Hepatocyte (in vitro differentiated cells): ENCODE measurements around the gene NCBP2. TPM values are rescaled to one million over a fixed set of nuclear protein-coding genes. Genes with fewer than 3 reads are reported as not detected.

Source experiments
- DNase-seq: peaks from one replicate; pipeline ENCODE4 v3.0.0-alpha.2; 2016; ENCODE audit warnings: low spot score
- H2AFZ ChIP-seq: fragments of 200-600 bp; sonication (generic); 2 replicates; pipeline ENCODE4 v1.6.0; 2016; ENCODE audit warnings: antibody characterized with exemption, mild to moderate bottlenecking
- H3K27ac ChIP-seq: fragments of 200-600 bp; sonication (generic); 2 replicates; pipeline ENCODE4 v1.5.1; 2016; ENCODE audit warnings: mild to moderate bottlenecking
- H3K27me3 ChIP-seq: fragments of 200-600 bp; sonication (generic); 2 replicates; pipeline ENCODE4 v1.6.1; 2016
- H3K36me3 ChIP-seq: fragments of 200-600 bp; sonication (generic); replicated peaks from 2 replicates; pipeline ENCODE4 v1.5.1; 2016; ENCODE audit warnings: low read depth; ENCODE audit not compliant: insufficient read depth
- H3K4me1 ChIP-seq: fragments of 200-600 bp; sonication (generic); 2 replicates; pipeline ENCODE4 v1.5.1; 2016; ENCODE audit warnings: mild to moderate bottlenecking, moderate library complexity; ENCODE audit not compliant: insufficient read depth
- H3K4me2 ChIP-seq: fragments of 200-600 bp; sonication (generic); 2 replicates; pipeline ENCODE4 v1.6.0; 2016
- H3K4me3 ChIP-seq: fragments of 200-600 bp; sonication (generic); 2 replicates; pipeline ENCODE4 v1.5.1; 2016; ENCODE audit warnings: mild to moderate bottlenecking
- H3K79me2 ChIP-seq: fragments of 200-600 bp; sonication (generic); 2 replicates; pipeline ENCODE4 v1.6.0; 2017; ENCODE audit warnings: mild to moderate bottlenecking
- H3K9me2 ChIP-seq: fragments of 200-600 bp; sonication (generic); replicated peaks from 2 replicates; pipeline ENCODE4 v1.6.0; 2017; ENCODE audit warnings: mild to moderate bottlenecking; ENCODE audit not compliant: insufficient read depth
- H3K9me3 ChIP-seq: fragments of 200-600 bp; sonication (generic); 2 replicates; pipeline ENCODE4 v1.5.1; 2016; ENCODE audit warnings: low read depth, mild to moderate bottlenecking
- H4K20me1 ChIP-seq: fragments of 200-600 bp; sonication (generic); 2 replicates; pipeline ENCODE4 v1.6.0; 2016; ENCODE audit warnings: mild to moderate bottlenecking; ENCODE audit not compliant: insufficient read depth, poor library complexity, severe bottlenecking
- CTCF ChIP-seq: fragments of 200-600 bp; sonication (generic); IDR thresholded peaks from 2 replicates; pipeline ENCODE4 v1.5.1; 2016; ENCODE audit warnings: antibody characterized with exemption, mild to moderate bottlenecking; ENCODE audit not compliant: poor library complexity
- EZH2 ChIP-seq: fragments of 200-600 bp; sonication (generic); IDR thresholded peaks from 2 replicates; pipeline ENCODE4 v1.6.1; 2016; ENCODE audit warnings: antibody characterized with exemption, mild to moderate bottlenecking, borderline replicate concordance
- EZH2phosphoT487 ChIP-seq: fragments of 200-600 bp; sonication (generic); IDR thresholded peaks from one replicate; pipeline ENCODE4 v1.6.1; 2018; ENCODE audit warnings: antibody characterized with exemption, mild to moderate bottlenecking, low read depth, moderate library complexity; ENCODE audit not compliant: unreplicated experiment, severe bottlenecking
- WGBS: methylation state at CpG from one replicate; pipeline ENCODE4 v1.1.6; 2016; ENCODE audit warnings: low lambda C conversion rate; ENCODE audit errors: missing lambda C conversion rate; 5-methylcytosine and 5-hydroxymethylcytosine counted together
- polyA plus RNA-seq: library from polyadenylated mRNA; unstranded; fragments of >200 nt; fragmentation: Nextera tagmentation; extraction: Ambion mirVana; gene quantifications from 2 replicates; pipeline ENCODE4 v1.2.1, GENCODE V29; 2016
- total RNA-seq: library from RNA; depleted of rRNA; stranded (reverse); fragments of >200 nt; gene quantifications from 2 replicates; pipeline ENCODE4 v1.2.3, GENCODE V29; 2014

Gene NCBP2
- total and polyA plus RNA-seq, 2 experiments from 2014 or later: 78.3 to 101 TPM

GRCh38 chr3:196974661-196975060 is 32.3 kb upstream of the NCBP2 start:
- Histone ChIP-seq H4K20me1 (no peaks in the 10 kb centered on the region), H3K9me2 (no peaks in the 10 kb centered on the region), H3K36me3 (no peaks in the 10 kb centered on the region), H3K27me3 (no peaks in the 10 kb centered on the region), H3K27ac (no peak overlapping the region), H3K4me1 (no peaks in the 10 kb centered on the region), H2AFZ (no peak overlapping the region), H3K79me2 (no peaks in the 10 kb centered on the region), H3K9me3 (no peaks in the 10 kb centered on the region), H3K4me2 (no peak overlapping the region), H3K4me3 (no peak overlapping the region)
- 71% methylated on average over 5 of the region's 5 CpGs for WGBS
- DNase-seq: no peak
- TF ChIP-seq EZH2phosphoT487 (no peak), CTCF (no peak), EZH2 (no peak)

- no peak for DNase-seq
- Histone ChIP-seq H3K9me2 (no peaks in the 10 kb centered on the region), H3K79me2 (peaks cover 20% of the 10 kb centered on the region), H4K20me1 (no peaks in the 10 kb centered on the region), H3K4me3 (no peak overlapping the region), H3K27me3 (peaks cover 4% of the 10 kb centered on the region), H3K9me3 (no peaks in the 10 kb centered on the region), H2AFZ (no peak overlapping the region), H3K4me2 (no peak overlapping the region), H3K4me1 (peaks cover 9% of the 10 kb centered on the region), H3K27ac (no peak overlapping the region), H3K36me3 (no peaks in the 10 kb centered on the region)
- 69% methylated on average over 7 of the region's 7 CpGs for WGBS
- TF ChIP-seq CTCF: no peak
Measured at GRCh38 chr3:196971094-196971698, 28.9 kb upstream of the NCBP2 start.

- Histone ChIP-seq H3K4me3 (no peak overlapping the region), H3K4me1 (peaks cover 9% of the 10 kb centered on the region), H3K79me2 (peaks cover 25% of the 10 kb centered on the region), H4K20me1 (no peaks in the 10 kb centered on the region), H3K27ac (no peak overlapping the region), H2AFZ (no peak overlapping the region), H3K9me2 (no peaks in the 10 kb centered on the region), H3K36me3 (no peaks in the 10 kb centered on the region), H3K27me3 (peaks cover 4% of the 10 kb centered on the region), H3K9me3 (no peaks in the 10 kb centered on the region), H3K4me2 (peak overlapping the region; percentile 100)
- DNase-seq: no peak
- WGBS: 87% methylated on average over 15 of the region's 15 CpGs
- TF ChIP-seq CTCF (no peak), EZH2phosphoT487 (no peak), EZH2 (no peak)
Measured at GRCh38 chr3:196970547-196971093, 28.3 kb upstream of the NCBP2 start.
